Smooth muscle cell (in vitro differentiated cells): ENCODE results near the gene GRIA4. TPM values are rescaled to one million over a fixed set of nuclear protein-coding genes. Genes with fewer than 3 reads are reported as not detected.

Experiments
- DNase-seq: peaks from one replicate; lab custom pipeline; 2025; ENCODE audit not compliant: unreplicated experiment; lab: John Stamatoyannopoulos, UW
- H2AFZ ChIP-seq: fragments of 200-600 bp; sonication (generic); 2 replicates; pipeline ENCODE4 v1.6.0; 2016; ENCODE audit warnings: antibody characterized with exemption, low read depth, mild to moderate bottlenecking
- H3F3A ChIP-seq: fragments of 200-600 bp; sonication (generic); 2 replicates; pipeline ENCODE4 v1.6.0; 2017; ENCODE audit warnings: antibody characterized with exemption, low read depth
- H3K27ac ChIP-seq: fragments of 200-600 bp; sonication (generic); 2 replicates; pipeline ENCODE4 v1.5.1; 2016; ENCODE audit warnings: low read depth, mild to moderate bottlenecking
- H3K27me3 ChIP-seq: fragments of 200-600 bp; sonication (generic); 2 replicates; pipeline ENCODE4 v1.6.1; 2016; ENCODE audit warnings: low read depth, mild to moderate bottlenecking
- H3K36me3 ChIP-seq: fragments of 200-600 bp; sonication (generic); 2 replicates; pipeline ENCODE4 v1.5.1; 2016; ENCODE audit warnings: low read depth
- H3K4me1 ChIP-seq: fragments of 200-600 bp; sonication (generic); 2 replicates; pipeline ENCODE4 v1.5.1; 2016; ENCODE audit warnings: low read depth
- H3K4me2 ChIP-seq: fragments of 200-600 bp; sonication (generic); 2 replicates; pipeline ENCODE4 v1.6.0; 2016; ENCODE audit warnings: mild to moderate bottlenecking
- H3K4me3 ChIP-seq: fragments of 200-600 bp; sonication (generic); 2 replicates; pipeline ENCODE4 v1.5.1; 2016; ENCODE audit warnings: mild to moderate bottlenecking
- H3K79me2 ChIP-seq: fragments of 200-600 bp; sonication (generic); 2 replicates; pipeline ENCODE4 v1.6.0; 2016; ENCODE audit warnings: low read depth, mild to moderate bottlenecking
- H3K9ac ChIP-seq: fragments of 200-600 bp; sonication (generic); 2 replicates; pipeline ENCODE4 v1.6.0; 2016; ENCODE audit warnings: low read depth
- H3K9me3 ChIP-seq: fragments of 200-600 bp; sonication (generic); replicated peaks from 2 replicates; pipeline ENCODE4 v1.5.1; 2016; ENCODE audit warnings: low read depth
- H4K20me1 ChIP-seq: fragments of 200-600 bp; sonication (generic); 2 replicates; pipeline ENCODE4 v1.6.0; 2016; ENCODE audit warnings: low read depth
- CTCF ChIP-seq: fragments of 200-600 bp; sonication (generic); IDR thresholded peaks from 2 replicates; pipeline ENCODE4 v1.5.1; 2017; ENCODE audit warnings: borderline replicate concordance, mild to moderate bottlenecking, antibody characterized with exemption; ENCODE audit not compliant: insufficient read depth, poor library complexity, severe bottlenecking
- WGBS: methylation state at CpG from one replicate; pipeline ENCODE4 v1.1.7; 2016; ENCODE audit warnings: low lambda C conversion rate; 5-methylcytosine and 5-hydroxymethylcytosine counted together
- polyA plus RNA-seq: library from polyadenylated mRNA; unstranded; fragments of >200 nt; fragmentation: Nextera tagmentation; extraction: Ambion mirVana; gene quantifications from 2 replicates; pipeline ENCODE4 v1.2.1, GENCODE V29; 2016
- total RNA-seq: library from RNA; depleted of rRNA; stranded (reverse); fragments of >200 nt; gene quantifications from 2 replicates; pipeline ENCODE4 v1.2.3, GENCODE V29; 2014

The GRIA4 gene
- 3.1 TPM in 1 of 2 replicates, not detected in the other for total RNA-seq
- not detected in 2 replicates for polyA plus RNA-seq

GRCh38 chr11:105609832-105610781 lies at the start of gene GRIA4:
TSS of gene GRIA4 (plus strand) at chr11:105610073. CDS start at chr11:105610998, 925 bp downstream.
- H3K4me3 ChIP-seq: peak within 1 kb of the TSS; percentile 46
- WGBS: 1% methylated on average over 34 of the region's 54 CpGs
- no peak within 1 kb of the TSS for H3K9ac ChIP-seq
- H3K4me2 ChIP-seq: peak within 1 kb of the TSS; percentile 91
- H3K27me3 ChIP-seq: peaks cover 78% of the 10 kb centered on the region
- H3K79me2 ChIP-seq: no peaks in the 10 kb centered on the region
- H3K36me3 ChIP-seq: no peaks in the 10 kb centered on the region
- no peaks in the 10 kb centered on the region for H3F3A ChIP-seq
- peaks cover 3% of the 10 kb centered on the region for H3K4me1 ChIP-seq
- no peaks in the 10 kb centered on the region for H3K9me3 ChIP-seq
- H4K20me1 ChIP-seq: no peaks in the 10 kb centered on the region
- peak within 1 kb of the TSS; percentile 55 for H2AFZ ChIP-seq
- H3K27ac ChIP-seq: no peak within 1 kb of the TSS
- TF ChIP-seq CTCF: no peak
- no peak for DNase-seq

- Histone ChIP-seq H3K4me3 (no peak overlapping the region), H4K20me1 (no peaks in the 10 kb centered on the region), H3F3A (no peaks in the 10 kb centered on the region), H3K4me2 (no peak overlapping the region), H3K27ac (no peak overlapping the region), H3K4me1 (no peaks in the 10 kb centered on the region), H3K27me3 (no peaks in the 10 kb centered on the region), H3K9me3 (no peaks in the 10 kb centered on the region), H3K79me2 (no peaks in the 10 kb centered on the region), H2AFZ (no peak overlapping the region), H3K9ac (no peak overlapping the region), H3K36me3 (no peaks in the 10 kb centered on the region)
- no peak for DNase-seq
- TF ChIP-seq CTCF: no peak
- WGBS: 61% methylated on average over 3 of the region's 3 CpGs
Measured at GRCh38 chr11:105573091-105573490, 36.8 kb upstream of the GRIA4 start.

- Histone ChIP-seq H3K4me2 (no peak overlapping the region), H3K9ac (no peak overlapping the region), H3K4me1 (no peaks in the 10 kb centered on the region), H3K27me3 (no peaks in the 10 kb centered on the region), H3F3A (no peaks in the 10 kb centered on the region), H3K4me3 (no peak overlapping the region), H3K36me3 (no peaks in the 10 kb centered on the region), H3K27ac (no peak overlapping the region), H3K9me3 (no peaks in the 10 kb centered on the region), H4K20me1 (no peaks in the 10 kb centered on the region), H3K79me2 (no peaks in the 10 kb centered on the region), H2AFZ (no peak overlapping the region)
- TF ChIP-seq CTCF: no peak
- WGBS: 96% methylated on average over 3 of the region's 3 CpGs
- DNase-seq: no peak
Measured at GRCh38 chr11:105574974-105575373, 34.9 kb upstream of the GRIA4 start.
